Panc1 (cell line): ENCODE data around the gene SRSF12. TPM values are rescaled to one million over a fixed set of nuclear protein-coding genes. Genes with fewer than 3 reads are reported as not detected.

Source experiments
- ATAC-seq: fragments of 200-7000 bp; cut with Tn5 transposase; 2 replicates; pipeline ENCODE4 v1.9.1; 2020; ENCODE audit warnings: mild to moderate bottlenecking, moderate library complexity
- BruUV-seq: library from RNA; stranded (reverse); fragments of 400-500 nt; replicated peaks from 2 replicates; lab custom pipeline; 2021; lab: Mats Ljungman, UMichigan
- CTCF ChIA-PET: fragments of 300-600 bp; sonication (Branson Sonifier 250); formaldehyde crosslinking; loops from one replicate; lab custom pipeline; 2022; ENCODE audit warnings: antibody characterized with exemption; lab: Charles Lee
- POLR2A ChIA-PET: fragments of 300-600 bp; sonication (Branson Sonifier 250); formaldehyde crosslinking; loops from one replicate; lab custom pipeline; 2022; ENCODE audit warnings: antibody characterized with exemption; lab: Charles Lee
- DNase-seq: peaks from one replicate; pipeline ENCODE4 v3.0.0-alpha.2; 2010; ENCODE audit warnings: low read depth, low spot score
- H3K27ac ChIP-seq: 2 replicates; pipeline ENCODE4 v1.5.1; 2011; ENCODE audit warnings: mild to moderate bottlenecking, low read length, inconsistent platforms
- H3K27me3 ChIP-seq: fragments of 200-500 bp; sonication (Bioruptor generic); 2 replicates; pipeline ENCODE4 v1.6.0; 2014; ENCODE audit warnings: low read length, inconsistent platforms; ENCODE audit not compliant: control insufficient read depth, insufficient read depth
- H3K36me3 ChIP-seq: fragments of 200-500 bp; sonication (Bioruptor generic); 2 replicates; pipeline ENCODE4 v1.5.1; 2014; ENCODE audit warnings: inconsistent platforms, mild to moderate bottlenecking, low read length, moderate library complexity; ENCODE audit not compliant: control insufficient read depth, insufficient read depth
- H3K4me1 ChIP-seq: 2 replicates; pipeline ENCODE4 v1.5.1; 2011; ENCODE audit warnings: inconsistent platforms, mild to moderate bottlenecking, low read length, moderate library complexity; ENCODE audit not compliant: control insufficient read depth, insufficient read depth
- H3K4me3 ChIP-seq, 2 experiments: 2 replicates each; pipeline ENCODE4 v1.5.1; 2011 to 2012; ENCODE audit warnings: low read depth in 2 of 2, low read length in 2 of 2, mild to moderate bottlenecking in 2 of 2, inconsistent platforms in 1 of 2, moderate library complexity in 1 of 2
- H3K9me3 ChIP-seq: fragments of 200-500 bp; sonication (Bioruptor generic); 2 replicates; pipeline ENCODE4 v1.5.1; 2014; ENCODE audit warnings: low read depth, mild to moderate bottlenecking, inconsistent platforms, low read length, moderate library complexity; ENCODE audit not compliant: control insufficient read depth, insufficient read depth
- POLR2AphosphoS5 ChIP-seq: IDR thresholded peaks from 2 replicates; pipeline ENCODE4 v1.6.1; 2012; ENCODE audit warnings: mild to moderate bottlenecking, low read depth, low read length, moderate library complexity
- SIN3A ChIP-seq: IDR thresholded peaks from 2 replicates; pipeline ENCODE4 v1.6.1; 2012; ENCODE audit warnings: low read depth, mild to moderate bottlenecking, low read length, moderate library complexity, borderline replicate concordance; ENCODE audit not compliant: insufficient read depth
- TCF7L2 ChIP-seq: IDR thresholded peaks from 2 replicates; pipeline ENCODE4 v1.6.1; 2011; ENCODE audit warnings: mild to moderate bottlenecking, low read depth, low read length, inconsistent platforms
- in situ Hi-C: cut with HindIII; loops from 2 replicates; pipeline ENCODE4 v1.10.0; 2016; ENCODE audit warnings: low sequenced_read_pairs, low pct_unique_long_range_greater_than_20kb
- intact Hi-C: fragments of 100-400 bp; cut with micrococcal nuclease; formaldehyde crosslinking; loops from one replicate; pipeline ENCODE4 v1.10.0; 2022; ENCODE audit not compliant: unreplicated experiment
- total RNA-seq: library from RNA; stranded (reverse); gene quantifications from one replicate; pipeline ENCODE4 v1.2.1, GENCODE V29; 2021; ENCODE audit not compliant: unreplicated experiment
- TF ChIP-seq, protein P1 (sequence below): fragments of 450-650 bp; IDR thresholded peaks from 2 replicates; pipeline ENCODE4 v1.5.1; 2017; ENCODE audit warnings: mild to moderate bottlenecking
- TF ChIP-seq, protein P2 (sequence below), 2 experiments: IDR thresholded peaks; 2 replicates each; pipeline ENCODE4 v1.6.1; 2011 to 2012; ENCODE audit warnings: low read depth in 2 of 2, control low read depth in 1 of 2, low read length in 1 of 2, mild to moderate bottlenecking in 1 of 2, moderate library complexity in 1 of 2; ENCODE audit not compliant: insufficient read depth in 1 of 2

Gene SRSF12
- total RNA-seq, 1 experiment from 2014 or later: 0.28 TPM

DNA sequence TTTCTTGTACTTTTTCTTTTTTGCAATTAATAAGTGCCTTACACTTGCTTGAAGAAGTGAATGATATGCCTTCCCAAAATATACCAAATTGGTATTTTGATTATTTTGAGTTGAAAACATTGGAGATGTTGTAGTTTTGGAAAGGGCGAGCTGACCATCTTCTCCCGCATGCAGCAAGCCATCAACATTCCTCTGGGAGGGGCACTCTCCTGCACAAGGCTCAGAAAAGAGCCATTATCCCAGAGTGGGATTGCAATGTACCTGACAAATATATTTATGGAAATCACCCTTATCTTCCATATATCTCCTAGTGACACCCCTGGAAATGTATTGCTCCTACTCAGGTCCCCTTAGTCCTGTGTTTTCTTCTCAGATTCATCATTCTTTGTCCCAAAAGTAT is 60.1 kb downstream of the SRSF12 start:
- in situ Hi-C loops (no loop called here), intact Hi-C loops (no loop called here)
- Histone ChIP-seq H3K36me3 (no peaks in the 10 kb centered on the region), H3K9me3 (no peaks in the 10 kb centered on the region), H3K4me3 (no peak overlapping the region), H3K4me1 (no peaks in the 10 kb centered on the region), H3K27me3 (no peaks in the 10 kb centered on the region), H3K27ac (no peak overlapping the region)
- DNase-seq (no peak), ATAC-seq (no peak)
- CTCF ChIA-PET: no interaction called here
- TF ChIP-seq TCF7L2 (no peak), POLR2AphosphoS5 (no peak), SIN3A (no peak)
- TF ChIP-seq, protein P1, sequence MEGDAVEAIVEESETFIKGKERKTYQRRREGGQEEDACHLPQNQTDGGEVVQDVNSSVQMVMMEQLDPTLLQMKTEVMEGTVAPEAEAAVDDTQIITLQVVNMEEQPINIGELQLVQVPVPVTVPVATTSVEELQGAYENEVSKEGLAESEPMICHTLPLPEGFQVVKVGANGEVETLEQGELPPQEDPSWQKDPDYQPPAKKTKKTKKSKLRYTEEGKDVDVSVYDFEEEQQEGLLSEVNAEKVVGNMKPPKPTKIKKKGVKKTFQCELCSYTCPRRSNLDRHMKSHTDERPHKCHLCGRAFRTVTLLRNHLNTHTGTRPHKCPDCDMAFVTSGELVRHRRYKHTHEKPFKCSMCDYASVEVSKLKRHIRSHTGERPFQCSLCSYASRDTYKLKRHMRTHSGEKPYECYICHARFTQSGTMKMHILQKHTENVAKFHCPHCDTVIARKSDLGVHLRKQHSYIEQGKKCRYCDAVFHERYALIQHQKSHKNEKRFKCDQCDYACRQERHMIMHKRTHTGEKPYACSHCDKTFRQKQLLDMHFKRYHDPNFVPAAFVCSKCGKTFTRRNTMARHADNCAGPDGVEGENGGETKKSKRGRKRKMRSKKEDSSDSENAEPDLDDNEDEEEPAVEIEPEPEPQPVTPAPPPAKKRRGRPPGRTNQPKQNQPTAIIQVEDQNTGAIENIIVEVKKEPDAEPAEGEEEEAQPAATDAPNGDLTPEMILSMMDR: no peak
- TF ChIP-seq, protein P2, sequence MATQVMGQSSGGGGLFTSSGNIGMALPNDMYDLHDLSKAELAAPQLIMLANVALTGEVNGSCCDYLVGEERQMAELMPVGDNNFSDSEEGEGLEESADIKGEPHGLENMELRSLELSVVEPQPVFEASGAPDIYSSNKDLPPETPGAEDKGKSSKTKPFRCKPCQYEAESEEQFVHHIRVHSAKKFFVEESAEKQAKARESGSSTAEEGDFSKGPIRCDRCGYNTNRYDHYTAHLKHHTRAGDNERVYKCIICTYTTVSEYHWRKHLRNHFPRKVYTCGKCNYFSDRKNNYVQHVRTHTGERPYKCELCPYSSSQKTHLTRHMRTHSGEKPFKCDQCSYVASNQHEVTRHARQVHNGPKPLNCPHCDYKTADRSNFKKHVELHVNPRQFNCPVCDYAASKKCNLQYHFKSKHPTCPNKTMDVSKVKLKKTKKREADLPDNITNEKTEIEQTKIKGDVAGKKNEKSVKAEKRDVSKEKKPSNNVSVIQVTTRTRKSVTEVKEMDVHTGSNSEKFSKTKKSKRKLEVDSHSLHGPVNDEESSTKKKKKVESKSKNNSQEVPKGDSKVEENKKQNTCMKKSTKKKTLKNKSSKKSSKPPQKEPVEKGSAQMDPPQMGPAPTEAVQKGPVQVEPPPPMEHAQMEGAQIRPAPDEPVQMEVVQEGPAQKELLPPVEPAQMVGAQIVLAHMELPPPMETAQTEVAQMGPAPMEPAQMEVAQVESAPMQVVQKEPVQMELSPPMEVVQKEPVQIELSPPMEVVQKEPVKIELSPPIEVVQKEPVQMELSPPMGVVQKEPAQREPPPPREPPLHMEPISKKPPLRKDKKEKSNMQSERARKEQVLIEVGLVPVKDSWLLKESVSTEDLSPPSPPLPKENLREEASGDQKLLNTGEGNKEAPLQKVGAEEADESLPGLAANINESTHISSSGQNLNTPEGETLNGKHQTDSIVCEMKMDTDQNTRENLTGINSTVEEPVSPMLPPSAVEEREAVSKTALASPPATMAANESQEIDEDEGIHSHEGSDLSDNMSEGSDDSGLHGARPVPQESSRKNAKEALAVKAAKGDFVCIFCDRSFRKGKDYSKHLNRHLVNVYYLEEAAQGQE (IDR thresholded peaks at IDR 0.05; ENCODE audit: insufficient read depth in 1 of 2, low read depth in 2 of 2, low read length in 1 of 2): no peak
- no TSS peak for BruUV-seq
- POLR2A ChIA-PET: no interaction called here

DNA sequence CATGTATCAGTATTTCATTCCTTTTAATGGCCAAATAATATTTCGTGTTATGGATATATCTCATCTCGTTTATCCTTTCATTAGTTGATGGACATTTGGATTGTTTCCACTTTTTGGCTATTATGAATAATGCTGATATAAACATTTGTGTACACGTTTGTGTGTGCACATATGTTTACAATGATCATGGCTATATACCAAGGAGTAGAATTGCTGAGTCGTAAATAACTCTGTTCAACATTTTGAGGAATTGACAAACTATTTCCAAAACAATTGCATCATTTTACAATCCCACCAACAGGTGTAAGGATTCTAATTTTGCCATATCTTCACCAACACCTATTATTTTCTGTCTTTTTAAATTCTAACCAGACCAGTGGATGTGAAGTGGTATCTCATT is 63.7 kb downstream of the SRSF12 start:
- ATAC-seq: no peak
- intact Hi-C loops: no loop called here
- TF ChIP-seq POLR2AphosphoS5 (no peak), SIN3A (no peak), TCF7L2 (no peak)
- TF ChIP-seq, protein P1: no peak
- TF ChIP-seq, protein P2 (IDR thresholded peaks at IDR 0.05; ENCODE audit: insufficient read depth in 1 of 2, low read depth in 2 of 2, low read length in 1 of 2): no peak
- H3K4me1 ChIP-seq: no peaks in the 10 kb centered on the region
- no peak for DNase-seq
- in situ Hi-C loops: no loop called here
- H3K4me3 ChIP-seq: no peak overlapping the region
- ChIA-PET CTCF (no interaction called here), POLR2A (no interaction called here)
- no TSS peak for BruUV-seq
- no peaks in the 10 kb centered on the region for H3K27me3 ChIP-seq
- no peak overlapping the region for H3K27ac ChIP-seq
- no peaks in the 10 kb centered on the region for H3K9me3 ChIP-seq
- no peaks in the 10 kb centered on the region for H3K36me3 ChIP-seq
